Lung microvascular endothelial cell (primary cell): ENCODE data around the gene TUBGCP5. TPM values are rescaled to one million over a fixed set of nuclear protein-coding genes. Genes with fewer than 3 reads are reported as not detected.
"Not testable (repeated sequence)": the region's sequence is repeated elsewhere in the genome, so short reads cannot be mapped to it uniquely, and the experiment has no call there.

Experiments
- DNase-seq, 2 donors: peaks; one replicate each; pipeline versions ENCODE4 v3.0.0 to v3.0.0-alpha.2; 2010; ENCODE audit warnings: low read depth in 2 of 2
- total RNA-seq: library from RNA; depleted of rRNA; stranded (reverse); fragments of >200 nt; gene quantifications from 2 replicates; pipeline ENCODE4 v1.2.1, GENCODE V29; 2014

The TUBGCP5 gene
- total RNA-seq: 11.1 and 13.1 TPM in 2 replicates

DNA sequence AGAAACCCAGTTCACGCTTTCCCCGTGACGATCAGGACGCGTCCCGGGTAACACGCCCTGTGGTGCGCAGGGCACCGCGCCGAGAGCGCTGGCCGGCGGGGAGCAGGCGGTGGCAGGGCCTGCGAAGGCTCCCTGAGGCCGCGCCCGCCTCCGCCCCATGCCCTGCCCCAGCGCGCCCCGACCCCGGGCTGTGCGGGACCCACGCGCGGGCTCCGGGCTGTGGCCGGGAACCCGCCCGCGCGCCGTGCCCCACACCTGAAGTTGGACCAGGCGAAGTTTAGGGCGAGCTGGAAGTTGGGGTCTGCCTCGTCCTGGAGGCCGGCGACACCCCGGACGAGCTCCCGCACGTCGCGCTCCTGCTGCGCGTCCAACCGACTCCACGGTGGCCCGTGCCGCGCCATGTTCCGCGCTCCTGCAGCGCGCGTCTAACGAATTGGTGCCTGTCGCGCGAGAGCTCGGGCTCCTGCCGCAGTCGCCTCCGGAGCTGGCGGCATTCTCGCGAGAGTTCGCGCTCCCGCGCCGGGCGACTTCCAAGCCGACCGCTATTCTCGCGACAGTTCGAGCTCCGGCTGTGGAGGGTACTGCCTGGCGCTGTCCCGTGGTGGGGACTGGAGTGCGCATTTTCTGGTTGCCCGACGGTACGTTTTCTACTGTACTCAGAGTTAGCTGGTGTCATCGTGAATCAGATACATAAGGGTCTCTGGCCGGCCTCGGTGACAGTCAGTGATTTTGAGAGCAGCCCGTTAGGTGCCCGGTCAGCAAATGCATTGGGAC is at the start of gene TUBGCP5:
Gene TUBGCP5, minus strand, starts transcription at position 427 of the 774 bp plus-strand sequence. Its CDS starts 26 bp downstream, at position 401.
- DNase-seq: peak; percentile 99

- DNase-seq: no peak
Measured at GRCh38 chr15:23083115-23083514, 43.7 kb upstream of the TUBGCP5 start.

- not testable (repeated sequence) for DNase-seq
Measured at GRCh38 chr15:23081996-23082737, 42.8 kb upstream of the TUBGCP5 start.

- no peak for DNase-seq
Measured at GRCh38 chr15:23081271-23081670, 41.9 kb upstream of the TUBGCP5 start.

GRCh38 chr15:23079766-23080165 is 40.4 kb upstream of the TUBGCP5 start:
- DNase-seq: no peak

- DNase-seq: no peak
Measured at GRCh38 chr15:23075927-23076326, 36.6 kb upstream of the TUBGCP5 start.

DNA sequence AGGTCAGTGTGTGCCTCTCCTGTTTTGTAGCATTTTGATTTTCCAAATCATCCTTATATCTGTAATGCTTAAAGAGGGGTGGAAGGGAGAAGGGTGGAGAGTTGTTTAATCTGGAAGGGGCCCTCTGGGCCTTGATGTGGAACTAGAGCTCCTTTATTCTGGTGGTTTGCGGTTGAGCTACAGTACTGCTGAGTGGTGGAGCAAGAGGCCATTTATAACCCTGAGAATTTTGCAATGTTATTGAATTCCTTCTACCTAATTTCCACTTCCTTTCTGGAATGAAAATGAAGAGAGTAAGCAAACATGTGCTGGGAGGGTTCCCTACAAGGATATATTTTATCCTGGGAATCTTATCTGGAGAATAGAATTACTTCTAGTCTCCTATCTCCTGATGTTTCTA is 35.3 kb upstream of the TUBGCP5 start:
- no peak for DNase-seq

GRCh38 chr15:23073890-23074646 is 34.7 kb upstream of the TUBGCP5 start:
- no peak for DNase-seq

DNA sequence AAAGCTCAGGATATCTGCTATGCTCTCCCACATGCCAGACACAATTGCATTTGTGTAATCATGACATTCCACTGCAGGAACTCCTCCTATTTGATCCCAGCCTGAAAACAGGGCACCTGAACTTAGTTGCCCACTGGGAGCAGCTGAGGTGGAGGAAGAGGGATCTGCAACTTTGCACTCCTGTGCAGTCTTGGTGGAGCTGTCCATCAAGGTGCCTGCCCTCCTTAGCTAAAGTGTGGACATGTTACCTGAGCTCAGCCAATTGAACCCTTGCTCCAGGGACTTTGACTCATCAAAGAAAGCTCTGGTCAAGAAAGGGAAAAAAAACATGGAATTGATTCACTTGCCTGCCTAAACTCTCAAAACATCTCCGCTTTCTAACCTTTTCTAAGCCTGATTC is 33.3 kb upstream of the TUBGCP5 start:
- DNase-seq: no peak

DNA sequence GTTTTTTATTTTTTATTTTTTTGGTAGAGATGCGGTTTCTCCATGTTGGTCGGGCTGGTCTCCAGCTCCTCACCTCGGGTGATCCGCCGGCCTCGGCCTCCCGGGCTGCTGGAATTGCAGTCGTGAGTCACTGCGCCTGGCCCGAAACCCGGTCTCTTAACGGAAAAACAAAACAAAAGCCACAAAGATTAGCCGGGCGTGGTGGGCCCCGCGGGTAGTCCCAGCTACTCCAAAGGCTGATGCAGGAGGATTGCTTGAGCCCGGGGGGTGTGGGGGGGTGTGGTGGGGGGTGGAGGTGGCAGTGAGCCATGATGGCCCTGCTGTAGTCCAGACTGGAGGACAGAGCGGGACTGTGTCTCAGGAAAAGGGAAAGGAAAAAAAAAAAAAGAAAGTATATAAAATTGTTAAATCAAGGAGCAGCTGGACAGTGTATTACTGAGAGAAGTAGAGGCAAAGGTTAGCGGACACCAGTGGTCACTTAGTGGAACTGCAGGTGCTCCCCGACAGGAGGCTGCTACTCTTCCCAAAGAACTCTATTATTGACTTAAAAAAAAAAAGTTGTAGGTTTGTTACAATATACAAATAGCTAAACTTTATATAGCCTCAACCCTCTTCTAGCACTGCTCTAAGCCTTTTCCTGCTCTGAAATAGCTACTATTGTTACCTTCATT is 30.3 kb upstream of the TUBGCP5 start:
- DNase-seq: peak in 1 of 2 donors; percentile 19

GRCh38 chr15:23067416-23067815 is 28.0 kb upstream of the TUBGCP5 start:
- DNase-seq: no peak

- DNase-seq: no peak
Measured at GRCh38 chr15:23065836-23066235, 26.5 kb upstream of the TUBGCP5 start.

GRCh38 chr15:23064156-23064555 is 24.8 kb upstream of the TUBGCP5 start:
- no peak for DNase-seq

GRCh38 chr15:23057707-23058106 is 18.3 kb upstream of the TUBGCP5 start:
- no peak for DNase-seq

DNA sequence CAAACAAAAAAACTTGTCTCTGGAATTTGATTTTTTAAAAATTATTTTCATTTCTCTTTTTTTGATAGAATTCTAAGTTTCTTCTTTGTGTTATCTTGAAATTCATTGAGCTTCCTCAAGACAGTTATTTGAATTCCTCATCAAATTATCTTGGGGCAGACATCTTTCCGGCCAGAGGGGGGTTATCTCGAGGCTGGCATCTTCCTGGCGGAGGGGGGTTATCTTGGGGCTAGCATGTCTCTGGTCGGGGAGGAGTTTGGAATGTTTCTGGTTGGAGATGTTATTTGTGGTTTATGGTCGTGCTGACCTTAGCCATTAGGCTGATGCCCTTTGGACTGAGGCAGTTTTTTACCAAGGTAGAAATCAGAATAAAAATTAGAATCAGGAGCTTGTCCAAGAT is 15.9 kb upstream of the TUBGCP5 start:
- no peak for DNase-seq

GRCh38 chr15:23052522-23052921 is 13.2 kb upstream of the TUBGCP5 start:
- no peak for DNase-seq

DNA sequence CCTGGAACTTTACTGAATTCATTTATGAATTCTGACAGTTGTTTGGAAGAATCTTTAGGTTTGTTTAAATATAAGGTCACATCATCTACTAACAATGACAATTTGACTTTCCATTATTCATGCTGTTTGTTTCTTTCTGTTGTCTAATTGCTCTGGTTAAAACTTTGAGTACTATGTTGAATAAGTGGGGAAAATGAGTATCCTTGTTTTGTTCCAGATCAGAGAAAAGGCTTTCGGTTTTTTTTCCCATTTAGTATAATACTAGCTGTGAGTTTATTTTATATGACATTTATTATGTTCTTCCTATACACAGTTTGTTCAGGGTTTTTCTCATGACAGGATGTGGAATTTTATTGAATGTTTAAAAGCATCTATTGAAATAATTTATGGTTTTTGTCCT is 11.3 kb upstream of the TUBGCP5 start:
- DNase-seq: no peak

DNA sequence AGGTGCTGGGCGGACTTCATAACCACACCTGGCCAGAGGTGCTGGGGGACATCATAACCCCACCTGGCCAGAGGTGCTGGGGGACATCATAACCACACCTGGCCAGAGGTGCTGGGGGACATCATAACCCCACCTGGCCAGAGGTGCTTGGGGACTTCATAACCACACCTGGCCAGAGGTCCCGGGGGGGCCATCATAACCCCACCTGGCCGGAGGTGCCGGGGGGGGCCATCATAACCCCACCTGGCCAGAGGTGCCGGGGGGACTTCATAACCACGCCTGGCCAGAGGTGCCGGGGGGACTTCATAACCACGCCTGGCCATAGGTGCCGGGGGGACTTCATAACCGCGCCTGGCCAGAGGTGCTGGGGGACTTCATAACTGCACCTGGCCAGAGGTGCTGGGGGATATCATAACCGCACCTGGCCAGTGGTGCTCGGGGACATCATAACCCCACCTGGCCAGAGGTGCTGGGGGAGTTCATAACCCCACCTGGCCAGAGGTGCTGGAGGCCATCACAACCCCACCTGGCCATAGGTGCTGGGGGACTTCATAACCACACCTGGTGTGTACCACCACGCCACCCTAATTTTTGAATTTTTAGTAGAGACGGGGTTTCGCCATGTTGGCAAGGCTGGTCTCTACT is 10.7 kb upstream of the TUBGCP5 start:
- DNase-seq: no peak

DNA sequence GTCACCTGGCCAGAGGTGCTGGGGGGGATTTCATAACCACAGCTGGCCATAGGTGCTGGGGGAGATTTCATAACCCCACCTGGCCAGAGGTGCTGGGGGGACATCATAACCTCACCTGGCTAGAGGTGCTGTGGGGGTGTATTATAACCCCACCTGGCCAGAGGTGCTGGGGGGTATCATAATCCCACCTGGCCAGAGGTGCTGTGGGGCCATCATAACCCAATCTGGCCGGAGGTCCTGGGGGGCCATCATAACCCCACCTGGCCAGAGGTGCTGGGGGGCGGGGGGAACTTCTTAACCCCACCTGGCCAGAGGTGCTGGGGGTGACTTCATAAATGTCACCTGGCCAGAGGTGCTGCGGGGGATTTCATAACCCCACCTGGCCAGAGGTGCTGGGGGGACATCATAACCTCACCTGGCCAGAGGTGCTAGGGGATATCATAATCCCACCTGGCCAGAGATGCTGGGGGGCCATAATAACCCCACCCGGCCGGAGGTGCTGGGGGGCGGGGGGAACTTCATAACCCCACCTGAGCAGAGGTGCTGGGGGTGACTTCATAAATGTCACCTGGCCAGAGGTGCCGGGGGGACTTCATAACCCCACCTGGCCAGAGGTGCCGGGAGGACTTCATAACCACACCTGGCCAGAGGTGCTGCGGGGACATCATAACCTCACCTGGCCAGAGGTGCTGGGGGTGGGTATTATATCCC is 9.4 kb upstream of the TUBGCP5 start:
- not testable (repeated sequence) for DNase-seq

GRCh38 chr15:23043987-23044386 is 4.6 kb upstream of the TUBGCP5 start:
- not testable (repeated sequence) for DNase-seq
